ENCODE results near the gene PRPF31. TPM values are rescaled to one million over a fixed set of nuclear protein-coding genes. Genes with fewer than 3 reads are reported as not detected.

PRPF31 gene
- total and polyA plus RNA-seq, 9 of the 15 experiments (the other 6 are each of a cell fraction or from before 2014, with no cell fraction given) = 5.8 to 92.2 (median 69.2) TPM

- no peak for TF ChIP-seq SIRT6 (IDR thresholded peaks at IDR 0.05; ENCODE audit: low read depth, low read length)
- no peak for TF ChIP-seq SMAD1 (IDR thresholded peaks at IDR 0.05; ENCODE audit: low read depth, low read length, partially characterized antibody)
- TF ChIP-seq RFX5 (IDR thresholded peaks at IDR 0.05; ENCODE audit: low read depth, low read length) = no peak
- TF ChIP-seq GTF2A2 (tag; IDR thresholded peaks at IDR 0.05) = no peak
- TF ChIP-seq TAL1 (IDR thresholded peaks at IDR 0.05) = no peak
- no peak for TF ChIP-seq ATF3 (IDR thresholded peaks at IDR 0.05)
- no peak for TF ChIP-seq ATF3 (CRISPR knock-in tag; conservative IDR thresholded peaks at IDR 0.05)
- TF ChIP-seq TAF9B (IDR thresholded peaks at IDR 0.05; ENCODE audit: partially characterized antibody) = no peak
- no peak for TF ChIP-seq KLF16 (IDR thresholded peaks at IDR 0.05)
- peak in 1 of 2 experiments; percentile 1; a peak in 1 of 4 replicates for TF ChIP-seq SIN3A (IDR thresholded peaks at IDR 0.05; ENCODE audit: borderline replicate concordance in 2 of 2, control insufficient read depth in 1 of 2, low read depth in 2 of 2, low read length in 2 of 2)
- TF ChIP-seq CCNT2 (IDR thresholded peaks at IDR 0.05; ENCODE audit: borderline replicate concordance, extremely low read depth, insufficient read length, low read depth, low read length) = peak; percentile 45
- no peak for TF ChIP-seq IRF1 (CRISPR knock-in tag; IDR thresholded peaks at IDR 0.05; ENCODE audit: borderline replicate concordance)
- TF ChIP-seq ESRRA (IDR thresholded peaks at IDR 0.05; ENCODE audit: borderline replicate concordance, low read depth) = no peak
- TF ChIP-seq CLOCK (CRISPR knock-in tag; IDR thresholded peaks at IDR 0.05; ENCODE audit: borderline replicate concordance) = no peak
- TF ChIP-seq KAT7 (CRISPR knock-in tag; IDR thresholded peaks at IDR 0.05; ENCODE audit: borderline replicate concordance) = peak; percentile 64; the same call in 1 of the 2 replicates
- TF ChIP-seq ZFP36 (IDR thresholded peaks at IDR 0.05; ENCODE audit: low read depth, low read length, partially characterized antibody) = no peak
- TF ChIP-seq GTF3C2 (IDR thresholded peaks at IDR 0.05; ENCODE audit: borderline replicate concordance, extremely low read depth, insufficient read length) = no peak
- TF ChIP-seq ATF1 (CRISPR knock-in tag; IDR thresholded peaks at IDR 0.05) = no peak
- TF ChIP-seq ATF1 (tag; IDR thresholded peaks at IDR 0.05) = no peak; the same call in 1 of the 2 replicates
- TF ChIP-seq IRF2 (CRISPR knock-in tag; IDR thresholded peaks at IDR 0.05) = no peak
- TF ChIP-seq CHD1 (IDR thresholded peaks at IDR 0.05; ENCODE audit: low read length) = peak; percentile 94
Measured at GRCh38 chr19:54137699-54138488, 22.3 kb downstream of the PRPF31 start, which contains the start of gene CNOT3 (continued).
